ENCODE data around the gene TOB2.
A peak's percentile ranks its signal among the peaks of the same experiment; 100 is the strongest.

Gene TOB2, protein sequence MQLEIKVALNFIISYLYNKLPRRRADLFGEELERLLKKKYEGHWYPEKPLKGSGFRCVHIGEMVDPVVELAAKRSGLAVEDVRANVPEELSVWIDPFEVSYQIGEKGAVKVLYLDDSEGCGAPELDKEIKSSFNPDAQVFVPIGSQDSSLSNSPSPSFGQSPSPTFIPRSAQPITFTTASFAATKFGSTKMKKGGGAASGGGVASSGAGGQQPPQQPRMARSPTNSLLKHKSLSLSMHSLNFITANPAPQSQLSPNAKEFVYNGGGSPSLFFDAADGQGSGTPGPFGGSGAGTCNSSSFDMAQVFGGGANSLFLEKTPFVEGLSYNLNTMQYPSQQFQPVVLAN

GRCh38 chr22:41446639-41447434, at the start of gene TOB2:
Gene TOB2 (minus strand): TSS chr22:41446801. CDS start chr22:41437345, 9,456 bp downstream.
- peak; percentile 82 to 92 (median 88) for DNase-seq

- no peak for DNase-seq
Measured at GRCh38 chr22:41491374-41492100, 44.9 kb upstream of the TOB2 start.

GRCh38 chr22:41488596-41489385, 42.2 kb upstream of the TOB2 start:
- DNase-seq, result no peak

GRCh38 chr22:41488076-41488475, 41.5 kb upstream of the TOB2 start:
- no peak for DNase-seq

GRCh38 chr22:41487037-41487935, 40.7 kb upstream of the TOB2 start:
- DNase-seq, result no peak

- DNase-seq, result no peak
Measured at GRCh38 chr22:41485033-41485432, 38.4 kb upstream of the TOB2 start.

DNA sequence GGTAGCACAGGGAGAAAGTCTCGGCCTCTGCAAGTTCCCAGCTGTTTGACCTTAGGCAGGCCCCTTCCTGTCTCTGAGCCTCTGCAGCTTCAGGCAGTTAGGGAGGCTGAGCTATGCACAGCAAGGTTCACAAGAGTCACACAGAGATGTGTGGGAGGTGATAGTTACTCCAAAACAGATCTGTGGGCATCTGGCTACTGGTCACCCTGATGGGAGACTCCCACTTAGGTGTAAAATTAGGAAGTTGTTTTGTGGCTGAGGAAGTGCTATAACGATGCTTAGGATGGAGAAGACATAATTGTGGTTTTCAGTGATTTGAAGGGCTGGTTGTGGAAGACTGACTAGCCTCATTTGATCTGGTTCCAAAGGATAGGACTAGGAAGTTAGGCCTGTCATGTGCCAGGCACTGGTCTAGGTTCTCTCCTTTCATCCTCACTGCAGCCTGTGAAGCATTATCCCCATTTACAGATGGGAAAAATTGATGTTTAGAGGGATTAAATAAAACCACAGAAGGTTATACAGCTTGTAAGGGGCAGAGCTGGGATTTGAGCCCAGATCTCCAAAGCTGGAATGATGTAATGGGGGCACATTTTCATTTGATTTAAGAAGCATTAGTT, 35.8 kb upstream of the TOB2 start:
- DNase-seq, result no peak

GRCh38 chr22:41481925-41482318, 35.3 kb upstream of the TOB2 start:
- no peak for DNase-seq

DNA sequence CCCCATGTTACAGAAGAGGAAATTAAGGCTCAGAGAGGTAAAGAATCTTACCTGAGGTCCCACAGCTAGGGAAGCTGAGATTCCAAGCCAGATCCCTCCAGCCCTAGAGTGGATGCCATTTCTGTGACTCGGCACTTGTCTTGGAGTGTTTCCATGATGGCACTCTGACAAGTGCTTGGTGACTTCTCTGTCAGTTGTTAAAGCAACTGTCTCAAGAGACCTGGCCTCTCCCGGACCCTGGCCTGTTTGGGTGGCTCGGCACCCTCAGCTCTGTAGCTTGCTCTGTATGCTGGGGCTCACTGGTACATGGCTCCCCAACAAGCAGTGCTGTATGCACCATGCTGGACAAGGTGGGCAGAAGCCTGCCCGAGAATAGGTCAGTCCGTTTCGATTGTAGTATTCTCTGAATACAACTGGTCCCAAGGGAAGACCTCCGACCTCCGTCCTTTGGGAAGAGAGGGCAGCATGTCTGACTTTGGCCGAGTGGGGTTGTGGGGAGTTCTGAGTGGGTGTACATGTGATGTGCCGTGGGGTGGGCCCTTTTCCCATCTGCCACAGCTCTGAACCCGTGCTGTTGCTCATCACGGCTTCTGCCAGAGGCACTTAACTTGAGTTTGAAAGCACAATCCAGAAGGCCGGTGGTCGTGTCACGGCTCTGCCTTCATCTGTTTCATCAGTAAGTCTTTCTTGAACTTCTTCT, 34.7 kb upstream of the TOB2 start:
- no peak for DNase-seq

- DNase-seq, result no peak
Measured at GRCh38 chr22:41480397-41480735, 33.8 kb upstream of the TOB2 start.

DNA sequence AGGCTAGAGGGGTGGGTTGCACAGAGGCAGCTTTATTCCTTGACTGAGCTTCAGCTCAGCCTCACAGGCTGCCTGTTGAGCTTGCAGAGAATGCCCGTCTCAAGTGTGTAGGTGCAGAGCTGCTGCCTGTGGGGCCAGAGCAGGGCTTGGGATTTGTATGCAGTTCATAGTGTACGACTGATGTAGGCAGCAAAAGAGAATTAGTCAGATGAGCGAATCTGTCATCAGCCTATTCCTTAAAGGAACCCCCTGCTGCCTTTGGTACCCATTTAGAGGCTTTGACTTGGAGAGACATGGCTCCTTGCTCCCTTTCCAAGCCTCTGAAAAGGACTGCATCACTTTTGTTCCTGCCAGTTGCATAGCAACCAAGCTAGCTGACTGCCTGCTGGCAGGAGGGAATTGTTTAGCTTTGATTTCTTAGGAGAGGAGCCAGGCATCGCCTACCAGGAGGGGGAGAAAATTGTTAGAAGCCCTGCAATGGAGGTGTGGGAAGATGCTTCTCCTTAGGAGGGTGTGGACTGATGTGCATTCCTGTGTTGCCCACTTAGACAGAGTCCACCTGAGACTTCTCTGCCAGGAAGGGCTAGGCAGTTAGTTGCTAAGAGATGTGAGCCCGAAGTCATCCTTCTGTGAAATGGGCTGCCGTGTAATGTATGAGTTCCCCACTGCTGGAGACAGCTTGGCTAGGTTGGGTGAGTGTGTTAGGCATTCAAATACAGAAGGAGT, 33.2 kb upstream of the TOB2 start:
- no peak for DNase-seq

- no peak for DNase-seq
Measured at GRCh38 chr22:41478891-41479521, 32.4 kb upstream of the TOB2 start.

DNA sequence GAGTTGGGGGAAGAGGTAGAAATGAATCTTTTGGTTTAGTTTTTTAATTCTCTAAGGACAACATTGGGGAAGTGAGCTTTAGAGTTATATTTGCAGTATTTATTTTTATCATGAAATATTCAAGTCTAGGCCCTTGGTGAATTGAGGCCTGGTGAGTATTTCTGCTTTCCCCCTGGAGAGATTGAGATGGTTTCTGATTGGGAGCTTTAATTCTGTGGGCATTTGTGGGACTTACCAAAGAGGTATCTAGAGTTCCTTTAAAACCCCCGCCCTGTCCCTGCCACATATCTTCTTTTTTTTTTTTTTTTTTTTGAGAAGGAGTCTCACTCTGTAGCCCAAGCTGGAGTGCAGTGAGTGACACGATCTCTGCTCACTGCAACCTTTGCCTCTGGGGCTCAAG, 31.9 kb upstream of the TOB2 start:
- DNase-seq, result no peak

DNA sequence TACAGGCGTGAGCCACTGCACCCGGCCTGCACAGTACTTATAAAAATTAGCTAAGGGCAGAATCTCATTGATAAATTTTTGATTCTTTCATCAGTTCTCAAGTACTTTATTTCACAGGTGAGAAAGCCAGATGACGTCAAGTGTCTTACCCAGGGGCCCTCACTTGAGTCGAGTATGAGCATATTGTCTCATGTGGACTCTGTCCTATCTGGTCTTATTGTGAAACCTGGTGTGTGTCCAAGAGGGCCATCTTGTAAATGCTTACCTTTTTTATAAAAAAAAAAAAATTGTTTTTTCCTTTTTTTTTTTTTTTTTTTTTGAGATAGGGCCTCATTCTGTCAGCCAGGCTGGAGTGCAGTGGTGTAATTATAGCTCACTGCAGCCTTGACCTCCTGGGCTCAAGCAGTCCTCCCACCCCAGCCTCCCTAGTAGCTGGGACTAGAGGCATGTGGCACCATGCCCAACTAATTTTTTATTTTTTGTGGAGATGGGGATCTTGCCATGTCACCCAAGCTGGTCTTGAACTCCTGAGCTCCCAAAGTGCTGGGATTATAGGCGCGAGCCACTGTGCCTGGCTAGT, 28.4 kb upstream of the TOB2 start:
- DNase-seq, result no peak

DNA sequence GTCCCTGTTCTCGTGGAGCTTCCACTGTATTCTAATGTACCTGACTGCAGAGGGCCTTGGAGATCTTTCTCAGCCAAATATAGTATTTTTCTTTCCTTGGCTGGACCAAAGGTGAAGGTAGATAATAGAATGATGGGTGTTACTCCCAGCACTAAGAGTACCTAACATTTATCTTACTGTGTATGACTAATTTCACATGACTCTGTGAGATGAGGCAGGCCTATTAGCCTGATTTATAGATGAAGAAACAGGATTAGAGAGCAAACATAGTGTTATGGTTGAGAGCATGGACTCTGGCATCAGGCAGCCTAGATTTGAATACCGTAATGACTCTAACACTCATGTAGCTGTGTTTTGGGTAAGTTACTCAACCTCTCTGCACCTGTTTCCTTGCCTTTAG, 25.0 kb upstream of the TOB2 start:
- DNase-seq, result no peak

DNA sequence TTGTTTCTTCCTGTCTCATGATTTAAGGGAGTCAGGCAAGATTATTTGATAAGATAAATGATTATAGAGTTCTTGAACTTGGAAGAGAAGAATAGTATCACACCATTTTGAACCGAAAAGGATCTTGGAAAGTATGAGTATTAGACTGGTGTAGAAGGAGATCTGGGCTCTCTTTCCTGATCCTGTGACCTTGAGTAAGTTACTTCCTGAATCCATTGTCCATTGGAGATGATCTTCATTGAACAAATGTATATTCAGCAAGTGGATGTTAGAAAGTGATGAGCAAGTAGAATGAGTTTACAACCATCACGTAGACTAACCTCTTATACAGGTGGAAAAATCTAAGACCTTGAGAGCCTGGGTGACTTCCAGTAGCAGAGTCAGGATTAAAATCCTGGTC, 24.3 kb upstream of the TOB2 start:
- no peak for DNase-seq

DNA sequence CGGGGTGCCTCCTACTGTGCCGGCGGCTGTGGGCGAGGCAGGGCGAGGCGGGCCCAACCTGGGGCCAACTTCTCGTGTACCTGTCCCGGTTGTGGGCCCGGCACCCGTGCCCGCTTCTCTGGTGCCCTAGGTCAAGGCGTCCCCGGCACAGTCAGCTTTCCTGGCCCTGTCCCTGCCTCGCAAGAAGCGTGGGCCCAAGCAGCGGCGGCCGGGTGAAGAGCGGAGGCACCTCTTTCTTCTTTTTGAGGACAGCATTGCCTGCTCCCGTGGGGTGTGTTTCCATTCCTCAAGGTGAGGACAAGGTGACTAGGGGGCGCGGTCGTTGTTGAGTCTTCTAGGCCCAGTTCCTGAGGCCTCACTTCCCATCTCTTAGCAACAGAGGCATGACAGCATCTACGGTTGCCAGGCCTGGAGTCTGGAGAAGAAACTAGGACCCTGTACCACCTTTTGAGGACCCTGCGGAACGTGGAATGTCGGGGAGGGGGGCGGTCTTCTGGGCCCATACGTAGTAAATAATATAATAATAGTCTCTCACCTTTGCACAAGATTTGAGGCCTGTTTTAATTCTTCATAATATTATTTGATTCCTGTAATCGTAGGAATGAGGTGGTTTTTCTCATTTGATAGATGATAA, 22.7 kb upstream of the TOB2 start:
- DNase-seq, result peak in 2 of 4 experiments; percentile 36 to 40

DNA sequence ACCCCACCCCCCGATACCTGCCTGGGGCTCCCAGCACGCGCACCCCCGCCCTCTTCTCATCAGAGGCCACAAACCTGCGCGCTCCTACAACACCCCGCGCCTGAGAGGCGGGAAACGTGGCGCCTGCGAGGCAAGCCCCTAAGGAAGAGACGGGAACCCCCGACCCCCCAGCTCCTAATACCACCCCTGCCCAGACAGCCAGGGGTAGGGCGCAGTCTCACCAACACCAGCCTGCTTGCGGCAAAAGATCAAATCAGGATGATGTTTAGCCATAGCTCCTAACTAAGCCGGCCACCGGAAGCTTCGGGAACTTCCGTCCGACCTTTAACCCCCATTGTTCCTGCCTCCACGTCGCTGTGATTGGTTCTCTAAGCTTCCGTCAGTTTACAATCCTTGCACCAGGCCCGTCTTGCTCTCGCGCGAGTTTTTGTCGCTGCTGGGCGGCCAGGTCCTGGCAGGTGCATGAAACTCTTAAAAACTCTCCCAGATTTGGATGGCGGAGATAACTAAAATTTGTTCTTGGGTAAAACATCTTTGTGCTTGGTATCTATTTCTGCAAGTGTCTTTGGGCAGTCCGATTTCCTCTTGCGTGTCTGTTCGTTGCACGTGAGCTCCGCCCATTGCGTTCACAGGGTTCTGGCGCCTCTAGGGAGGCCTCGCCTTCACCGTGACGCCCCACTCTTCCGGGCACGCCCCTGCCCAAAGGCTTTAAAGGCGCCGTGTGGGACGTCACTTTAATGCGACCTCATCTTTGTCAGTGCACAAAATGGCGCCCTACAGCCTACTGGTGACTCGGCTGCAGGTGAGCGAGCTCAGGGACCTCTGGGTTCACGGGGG, 22.0 kb upstream of the TOB2 start, which contains the start of the genes ACO2 and PHF5A:
Gene ACO2, plus strand, starts transcription at position 737 of the 837 bp plus-strand sequence. Its CDS starts 30 bp downstream, at position 767.
Gene PHF5A, minus strand, starts transcription at position 312 of the 837 bp plus-strand sequence. Its CDS starts 39 bp downstream, at position 273.
- DNase-seq, result peak; percentile 90 to 96 (median 92)
